CD4-positive, alpha-beta T cell treated with Interleukin-6 for 4 hours (primary cell): Measurements from ENCODE around the gene CPZ.
A peak's percentile ranks its signal among the peaks of the same experiment; 100 is the strongest.
"Not testable (repeated sequence)": the region's sequence is repeated elsewhere in the genome, so short reads cannot be mapped to it uniquely, and the experiment has no call there.

Source experiments
- DNase-seq: peaks from one replicate; pipeline ENCODE4 v3.0.0-alpha.2; 2020; ENCODE audit warnings: mixed read lengths

Gene CPZ

GRCh38 chr4:8557151-8558076 lies 35.2 kb upstream of the CPZ start:
- no peak for DNase-seq

GRCh38 chr4:8558080-8558960 lies 34.2 kb upstream of the CPZ start:
- no peak for DNase-seq

GRCh38 chr4:8559011-8559410 lies 33.6 kb upstream of the CPZ start:
- no peak for DNase-seq

- no peak for DNase-seq
Observed at GRCh38 chr4:8559524-8560264, 32.9 kb upstream of the CPZ start.

- no peak for DNase-seq
Observed at GRCh38 chr4:8560265-8561047, 32.1 kb upstream of the CPZ start.

- DNase-seq = no peak
Observed at GRCh38 chr4:8564595-8564994, 28.0 kb upstream of the CPZ start.

GRCh38 chr4:8568068-8568668 lies 24.4 kb upstream of the CPZ start:
- no peak for DNase-seq

GRCh38 chr4:8570201-8570600 lies 22.4 kb upstream of the CPZ start:
- DNase-seq = no peak

GRCh38 chr4:8571702-8572685 lies 20.6 kb upstream of the CPZ start:
- DNase-seq = no peak

- DNase-seq = no peak
Observed at GRCh38 chr4:8573266-8573665, 19.3 kb upstream of the CPZ start.

GRCh38 chr4:8574796-8575370 lies 17.7 kb upstream of the CPZ start:
- no peak for DNase-seq

GRCh38 chr4:8575457-8575856 lies 17.1 kb upstream of the CPZ start:
- no peak for DNase-seq

GRCh38 chr4:8576591-8576990 lies 16.0 kb upstream of the CPZ start:
- DNase-seq = not testable (repeated sequence)

GRCh38 chr4:8577046-8577445 lies 15.5 kb upstream of the CPZ start:
- DNase-seq = no peak

GRCh38 chr4:8577972-8578371 lies 14.6 kb upstream of the CPZ start:
- DNase-seq = no peak

- DNase-seq = no peak
Observed at GRCh38 chr4:8578717-8579116, 13.8 kb upstream of the CPZ start.

GRCh38 chr4:8579526-8580320 lies 12.8 kb upstream of the CPZ start:
- DNase-seq = no peak

- DNase-seq = peak; percentile 21
Observed at GRCh38 chr4:8580321-8581093, 12.1 kb upstream of the CPZ start, which contains the start of gene GPR78. Gene GPR78, plus strand, starts transcription at chr4:8580392. Its CDS starts 591 bp downstream, at chr4:8580983.
